Measurements from ENCODE around the gene ZDHHC24. TPM values are rescaled to one million over a fixed set of nuclear protein-coding genes. Genes with fewer than 3 reads are reported as not detected.

ZDHHC24 gene
- total RNA-seq, 4 donors from 2014 or later: 8.0 to 10.7 (median 9.5) TPM

DNA sequence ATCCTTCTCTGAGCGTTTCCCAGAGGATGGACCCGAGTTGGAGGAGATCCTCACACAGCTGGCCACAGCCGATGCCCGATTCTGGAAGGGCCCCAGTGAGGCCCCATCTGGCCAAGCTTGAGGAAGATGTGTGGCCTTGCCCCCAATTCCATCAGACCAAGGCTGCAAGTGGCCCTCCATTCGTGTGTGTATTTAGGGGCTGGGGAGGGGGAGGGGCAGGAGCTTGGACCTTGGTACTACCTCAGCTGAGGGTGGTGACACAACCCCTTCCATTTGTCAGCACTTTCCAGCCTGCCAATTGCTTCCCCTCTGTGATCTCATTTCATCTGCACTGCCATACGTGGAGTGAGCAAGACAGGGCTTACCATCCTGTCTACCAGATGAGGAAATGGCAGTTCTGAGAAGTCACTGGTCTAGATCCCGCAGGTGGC lies 36.7 kb downstream of the ZDHHC24 start:
- no peak for DNase-seq
- Histone ChIP-seq H3K36me3 (peaks cover 0 to 49% (median 0%) of the 10 kb centered on the region in 3 donors), H3K27me3 (no peaks in the 10 kb centered on the region), H3K9me3 (no peaks in the 10 kb centered on the region), H3K4me1 (peaks cover 0 to 20% (median 12%) of the 10 kb centered on the region in 3 donors), H3K27ac (no peak overlapping the region), H3K4me3 (no peak overlapping the region)
- 76 to 87% methylated on average over 5 of the region's 7 CpGs for WGBS, 2 donors
- intact Hi-C loops (cut with DNase I): no loop called here
- TF ChIP-seq, protein P1, sequence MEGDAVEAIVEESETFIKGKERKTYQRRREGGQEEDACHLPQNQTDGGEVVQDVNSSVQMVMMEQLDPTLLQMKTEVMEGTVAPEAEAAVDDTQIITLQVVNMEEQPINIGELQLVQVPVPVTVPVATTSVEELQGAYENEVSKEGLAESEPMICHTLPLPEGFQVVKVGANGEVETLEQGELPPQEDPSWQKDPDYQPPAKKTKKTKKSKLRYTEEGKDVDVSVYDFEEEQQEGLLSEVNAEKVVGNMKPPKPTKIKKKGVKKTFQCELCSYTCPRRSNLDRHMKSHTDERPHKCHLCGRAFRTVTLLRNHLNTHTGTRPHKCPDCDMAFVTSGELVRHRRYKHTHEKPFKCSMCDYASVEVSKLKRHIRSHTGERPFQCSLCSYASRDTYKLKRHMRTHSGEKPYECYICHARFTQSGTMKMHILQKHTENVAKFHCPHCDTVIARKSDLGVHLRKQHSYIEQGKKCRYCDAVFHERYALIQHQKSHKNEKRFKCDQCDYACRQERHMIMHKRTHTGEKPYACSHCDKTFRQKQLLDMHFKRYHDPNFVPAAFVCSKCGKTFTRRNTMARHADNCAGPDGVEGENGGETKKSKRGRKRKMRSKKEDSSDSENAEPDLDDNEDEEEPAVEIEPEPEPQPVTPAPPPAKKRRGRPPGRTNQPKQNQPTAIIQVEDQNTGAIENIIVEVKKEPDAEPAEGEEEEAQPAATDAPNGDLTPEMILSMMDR (IDR thresholded peaks at IDR 0.05): no peak
- no peak for TF ChIP-seq POLR2A (IDR thresholded peaks at IDR 0.05)

DNA sequence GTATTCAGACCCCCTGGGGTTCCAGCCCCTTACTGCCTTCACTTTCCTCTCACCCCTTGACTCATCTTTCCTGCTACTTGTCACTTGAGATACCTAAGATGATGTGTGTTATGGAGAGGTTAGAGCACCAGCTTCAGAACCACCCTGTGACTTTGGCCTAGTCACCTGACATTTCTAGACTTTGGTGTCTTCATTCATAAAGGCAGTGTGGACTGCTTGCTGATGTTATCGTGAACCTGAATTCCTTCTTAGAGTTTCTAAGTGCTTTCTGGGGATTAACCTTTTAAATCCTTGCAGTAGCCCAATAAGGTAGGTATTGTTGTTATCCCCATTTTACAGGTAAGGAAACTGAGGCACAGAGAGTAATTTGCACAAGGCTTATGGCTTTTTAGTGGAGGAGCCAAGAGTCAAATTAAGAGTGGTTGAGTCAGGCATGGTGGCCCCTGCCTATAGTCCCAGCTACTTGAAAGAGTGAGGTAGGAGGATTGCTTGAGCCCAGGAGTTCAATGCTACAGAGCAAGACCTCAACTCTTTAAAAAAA lies 40.5 kb downstream of the ZDHHC24 start:
- Histone ChIP-seq H3K9me3 (no peaks in the 10 kb centered on the region), H3K4me3 (no peak overlapping the region), H3K27me3 (no peaks in the 10 kb centered on the region), H3K36me3 (peaks cover 0 to 70% (median 0%) of the 10 kb centered on the region in 3 donors), H3K4me1 (peaks cover 0 to 7% (median 4%) of the 10 kb centered on the region in 3 donors), H3K27ac (no peak overlapping the region)
- WGBS, 2 donors: 75 to 83% methylated on average over 1 of the region's 1 CpG
- TF ChIP-seq, protein P1 (IDR thresholded peaks at IDR 0.05): no peak
- no peak for TF ChIP-seq POLR2A (IDR thresholded peaks at IDR 0.05)
- DNase-seq: no peak
- intact Hi-C loops (cut with DNase I): no loop called here

DNA sequence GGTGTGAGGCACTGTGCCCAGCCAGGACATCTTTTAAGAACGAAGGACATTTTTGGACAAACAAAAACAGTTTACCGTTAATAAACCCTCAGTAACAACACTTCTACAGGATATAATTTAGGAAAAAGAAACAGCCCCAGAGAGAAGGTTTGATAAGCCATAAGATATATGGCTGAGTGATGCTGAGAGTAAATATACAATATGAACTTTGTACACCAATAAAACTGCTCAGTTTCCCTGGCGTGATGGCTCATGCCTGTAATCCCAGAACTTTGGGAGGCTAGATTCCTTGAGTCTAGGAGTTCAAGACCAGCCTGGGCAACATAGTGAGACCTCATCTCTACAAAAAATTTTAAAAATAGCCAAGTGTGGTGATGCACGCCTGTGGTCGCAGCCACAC lies 47.3 kb downstream of the ZDHHC24 start:
- WGBS, 2 donors: 96% methylated on average over 5 of the region's 5 CpGs
- no peak overlapping the region for H3K27ac ChIP-seq

DNA sequence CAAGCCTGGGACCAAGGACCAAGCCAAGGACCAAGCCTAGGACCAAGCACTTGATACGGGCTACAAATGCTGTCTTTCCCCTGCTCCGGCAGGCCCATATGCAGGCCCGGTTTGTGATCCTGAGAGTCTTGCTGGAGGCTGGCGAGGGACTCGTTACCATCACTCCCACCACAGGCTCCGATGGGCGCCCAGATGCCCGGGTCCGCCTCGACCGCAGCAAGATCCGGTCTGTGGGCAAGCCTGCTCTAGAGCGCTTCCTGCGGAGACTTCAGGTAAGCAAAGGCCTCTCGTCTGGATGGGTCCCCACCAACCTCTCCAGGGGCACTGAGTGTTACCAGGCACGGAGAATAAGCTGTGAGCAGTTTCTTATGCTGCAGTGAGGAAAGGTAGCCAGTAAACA lies 48.6 kb downstream of the ZDHHC24 start:
- intact Hi-C loops (cut with DNase I): no loop called here
- Histone ChIP-seq H3K27me3 (no peaks in the 10 kb centered on the region), H3K4me1 (no peaks in the 10 kb centered on the region), H3K27ac (no peak overlapping the region), H3K36me3 (peaks cover 9 to 99% (median 20%) of the 10 kb centered on the region in 3 donors), H3K4me3 (no peak overlapping the region), H3K9me3 (no peaks in the 10 kb centered on the region)
- no peak for TF ChIP-seq POLR2A (IDR thresholded peaks at IDR 0.05)
- TF ChIP-seq, protein P1 (IDR thresholded peaks at IDR 0.05): no peak
- 88 to 98% methylated on average over 10 to 11 of the region's 16 CpGs for whole genome bisulfite sequencing, 2 donors
- DNase-seq: no peak

More for the DNA sequence above, 47.3 kb downstream of the ZDHHC24 start:
- intact Hi-C loops (cut with DNase I): no loop called here
- Histone ChIP-seq H3K4me3 (no peak overlapping the region), H3K4me1 (no peaks in the 10 kb centered on the region), H3K36me3 (peaks cover 2 to 97% (median 12%) of the 10 kb centered on the region in 3 donors), H3K27me3 (no peaks in the 10 kb centered on the region), H3K9me3 (no peaks in the 10 kb centered on the region)
- DNase-seq: no peak
- TF ChIP-seq, protein P1 (IDR thresholded peaks at IDR 0.05): no peak
- no peak for TF ChIP-seq POLR2A (IDR thresholded peaks at IDR 0.05)

DNA sequence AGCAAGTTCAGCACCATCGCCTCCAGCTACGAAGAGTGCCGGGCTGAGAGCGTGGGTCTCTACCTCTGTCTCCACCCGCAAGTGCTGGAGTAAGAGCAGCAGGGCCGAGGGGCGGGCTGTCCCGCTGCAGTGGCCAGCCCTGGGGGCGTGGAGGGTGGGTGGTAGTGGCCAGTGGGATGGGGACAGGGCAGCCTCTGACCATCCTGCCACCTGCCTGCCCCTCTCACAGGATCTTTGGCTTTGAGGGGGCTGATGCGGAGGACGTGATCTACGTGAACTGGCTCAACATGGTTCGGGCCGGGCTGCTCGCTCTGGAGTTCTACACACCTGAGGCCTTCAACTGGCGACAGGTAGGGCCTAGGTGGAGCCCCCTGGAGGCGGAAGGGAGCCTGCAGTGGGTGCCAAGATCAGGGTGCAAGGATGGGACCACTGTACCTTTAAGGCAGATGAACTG lies 50.4 kb downstream of the ZDHHC24 start:
- no CpG with 5 or more reads among the region's 17 CpGs for WGBS, 2 donors
- Histone ChIP-seq H3K9me3 (no peaks in the 10 kb centered on the region), H3K36me3 (peaks cover 9 to 99% (median 21%) of the 10 kb centered on the region in 3 donors), H3K27ac (no peak overlapping the region), H3K4me1 (no peaks in the 10 kb centered on the region), H3K4me3 (no peak overlapping the region), H3K27me3 (no peaks in the 10 kb centered on the region)
- TF ChIP-seq POLR2A (IDR thresholded peaks at IDR 0.05): no peak
- TF ChIP-seq, protein P1 (IDR thresholded peaks at IDR 0.05): peak in 1 of 6 experiments; percentile 7
- no peak for DNase-seq
- intact Hi-C loops (cut with DNase I): no loop called here

All from esophagus squamous epithelium (tissue), 5 donors.